HepG2 (cell line): ENCODE data around the gene HS3ST4. TPM values are rescaled to one million over a fixed set of nuclear protein-coding genes. Genes with fewer than 3 reads are reported as not detected.

ENCODE experiments used
- ATAC-seq: fragments of 200-7000 bp; cut with Tn5 transposase; 3 replicates; pipeline ENCODE4 v1.9.1; 2020; ENCODE audit warnings: mild to moderate bottlenecking, moderate library complexity
- BruUV-seq: library from RNA; stranded (reverse); fragments of 400-500 nt; replicated peaks from 2 replicates; lab custom pipeline; 2021; lab: Mats Ljungman, UMichigan
- CTCF ChIA-PET: fragments of 300-600 bp; formaldehyde crosslinking; extraction: SDS; loops from one replicate; lab custom pipeline; 2021; ENCODE audit warnings: low total read pairs, inconsistent platforms, low intra/inter-chr PET ratio; lab: Yijun Ruan, JAX
- POLR2A ChIA-PET: fragments of 350-600 bp; sonication (Branson Sonifier 250); formaldehyde crosslinking; loops from one replicate; lab custom pipeline; 2020; ENCODE audit warnings: antibody characterized with exemption, inconsistent platforms; lab: Yijun Ruan, JAX
- DNase-seq: peaks from one replicate; pipeline ENCODE4 v3.0.0-alpha.2; 2015; ENCODE audit warnings: low spot score
- FAIRE-seq: peaks from 3 replicates; lab custom pipeline; 2011; peaks lifted over from hg19 to GRCh38; lab: Jason Lieb, UNC
- H2AFZ ChIP-seq: one replicate; pipeline ENCODE4 v1.6.1; 2011; ENCODE audit warnings: low read length, inconsistent platforms
- H3K27ac ChIP-seq: fragments of 300-600 bp; 3 replicates; pipeline ENCODE4 v1.8.0; 2011; ENCODE audit warnings: mixed run types, mild to moderate bottlenecking, mixed read lengths, low read length, inconsistent platforms; ENCODE audit not compliant: insufficient read depth; ENCODE audit errors: extremely low read length
- H3K27me3 ChIP-seq, 2 experiments: fragments of 200-600 bp in 1 of 2; 2 replicates in 1 of 2; 3 replicates in 1 of 2; pipeline versions ENCODE4 v1.6.0 to v1.8.0; 2011; ENCODE audit warnings: low read length in 2 of 2, mild to moderate bottlenecking in 2 of 2, moderate library complexity in 2 of 2, inconsistent platforms in 1 of 2; ENCODE audit not compliant: insufficient read depth in 2 of 2, control insufficient read depth in 1 of 2
- H3K36me3 ChIP-seq, 2 experiments: fragments of 200-600 bp in 1 of 2; replicated peaks in 1 of 2; 2 replicates in 1 of 2; 3 replicates in 1 of 2; pipeline versions ENCODE4 v1.5.1 to v1.8.0; 2011; ENCODE audit warnings: low read length in 2 of 2, inconsistent platforms in 1 of 2; ENCODE audit not compliant: insufficient read depth in 2 of 2, control insufficient read depth in 1 of 2
- H3K4me1 ChIP-seq: 2 replicates; pipeline ENCODE4 v1.5.1; 2012; ENCODE audit warnings: low read length, inconsistent platforms; ENCODE audit not compliant: insufficient read depth
- H3K4me2 ChIP-seq: 2 replicates; pipeline ENCODE4 v1.6.0; 2011; ENCODE audit warnings: low read depth, low read length, inconsistent platforms
- H3K4me3 ChIP-seq, 3 experiments: fragments of 200-600 bp in 1 of 3; sonication (generic), shearing (Covaris generic) in 1 of 3; replicated peaks in 1 of 3; 2 replicates each; pipeline ENCODE4 v1.5.1; 2011 to 2016; ENCODE audit warnings: low read length in 3 of 3, inconsistent platforms in 2 of 3, low read depth in 2 of 3, mild to moderate bottlenecking in 2 of 3, control low read depth in 1 of 3, mixed read lengths in 1 of 3; ENCODE audit not compliant: insufficient read depth in 1 of 3
- H3K79me2 ChIP-seq: one replicate; pipeline ENCODE4 v1.6.1; 2011; ENCODE audit warnings: low read length, inconsistent platforms; ENCODE audit not compliant: insufficient read depth
- H3K9ac ChIP-seq: 2 replicates; pipeline ENCODE4 v1.6.0; 2011; ENCODE audit warnings: mild to moderate bottlenecking, low read depth, low read length, inconsistent platforms; ENCODE audit not compliant: insufficient read depth
- H3K9me3 ChIP-seq: 2 replicates; pipeline ENCODE4 v1.5.1; 2012; ENCODE audit warnings: mild to moderate bottlenecking, low read length
- H4K20me1 ChIP-seq: 2 replicates; pipeline ENCODE4 v1.6.0; 2011; ENCODE audit warnings: inconsistent platforms, mild to moderate bottlenecking, low read length, moderate library complexity; ENCODE audit not compliant: insufficient read depth
- FOXC1 ChIP-seq: sonication (generic); formaldehyde crosslinking; IDR thresholded peaks from 2 replicates; pipeline ENCODE4 v1.8.0; 2022; ENCODE audit warnings: mild to moderate bottlenecking, missing genetic modification reagents, borderline replicate concordance
- MATR3 ChIP-seq: sonication (generic); formaldehyde crosslinking; IDR thresholded peaks from 2 replicates; pipeline ENCODE4 v1.4.0; 2020; ENCODE audit warnings: missing genetic modification reagents
- PLRG1 ChIP-seq: fragments of 450-650 bp; conservative IDR thresholded peaks from 2 replicates; pipeline ENCODE4 v1.6.1; 2016
- PTBP1 ChIP-seq: fragments of 200-400 bp; formaldehyde crosslinking; IDR thresholded peaks from 2 replicates; pipeline ENCODE4 v1.6.1; 2018; ENCODE audit warnings: low read length, low read depth; ENCODE audit not compliant: poor library complexity, severe bottlenecking
- TFDP1 ChIP-seq: IDR thresholded peaks from 2 replicates; pipeline ENCODE4 v1.6.1; 2016; ENCODE audit warnings: missing compliant biosample characterization, missing genetic modification reagents, borderline replicate concordance
- THRA ChIP-seq: sonication (generic); formaldehyde crosslinking; IDR thresholded peaks from 2 replicates; pipeline ENCODE4 v1.4.0; 2020; ENCODE audit warnings: missing genetic modification reagents, borderline replicate concordance
- XBP1 ChIP-seq: sonication (generic); formaldehyde crosslinking; IDR thresholded peaks from 2 replicates; pipeline ENCODE4 v1.5.0; 2020; ENCODE audit warnings: missing genetic modification reagents
- ZNF12 ChIP-seq: sonication (generic); formaldehyde crosslinking; IDR thresholded peaks from 2 replicates; pipeline ENCODE4 v1.5.0; 2020; ENCODE audit warnings: missing genetic modification reagents
- ZNF512B ChIP-seq: sonication (generic); formaldehyde crosslinking; IDR thresholded peaks from 2 replicates; pipeline ENCODE4 v1.5.1; 2020; ENCODE audit warnings: missing genetic modification reagents, mild to moderate bottlenecking, borderline replicate concordance
- ZNF549 ChIP-seq: sonication (generic); formaldehyde crosslinking; IDR thresholded peaks from 2 replicates; pipeline ENCODE4 v1.5.0; 2020; ENCODE audit warnings: missing genetic modification reagents
- ZNF567 ChIP-seq: sonication (generic); formaldehyde crosslinking; IDR thresholded peaks from 2 replicates; pipeline ENCODE4 v1.8.1; 2023; ENCODE audit warnings: mild to moderate bottlenecking, missing genetic modification reagents, borderline replicate concordance
- ZNF704 ChIP-seq: sonication (generic); formaldehyde crosslinking; IDR thresholded peaks from 2 replicates; pipeline ENCODE4 v1.8.1; 2023; ENCODE audit warnings: mild to moderate bottlenecking, inconsistent platforms, moderate library complexity, missing genetic modification reagents, borderline replicate concordance
- ZNF878 ChIP-seq: sonication (generic); formaldehyde crosslinking; IDR thresholded peaks from 2 replicates; pipeline ENCODE4 v1.8.1; 2023; ENCODE audit warnings: mild to moderate bottlenecking, missing genetic modification reagents, moderate library complexity
- WGBS: methylation state at CpG from one replicate; pipeline ENCODE4 v1.1.6; 2017; ENCODE audit warnings: low lambda C conversion rate; 5-methylcytosine and 5-hydroxymethylcytosine counted together
- in situ Hi-C: cut with HindIII; loops from 2 replicates; pipeline ENCODE4 v1.10.0; 2017; ENCODE audit warnings: low pct_unique_long_range_greater_than_20kb; ENCODE audit not compliant: extremely low pct_ligation_motif_present
- intact Hi-C: fragments of 100-400 bp; cut with micrococcal nuclease; formaldehyde crosslinking; loops from one replicate; pipeline ENCODE4 v1.10.0; 2022; ENCODE audit not compliant: unreplicated experiment
- polyA plus RNA-seq, 8 experiments: library from polyadenylated mRNA; depleted of rRNA in 3 of 8; stranded (reverse) in 7 of 8; unstranded in 1 of 8; fragments of >200 nt; fragmentation: Illumina TruSeq in 4 of 8; extraction: Trizol in 4 of 8; gene quantifications; 2 replicates each; pipeline versions ENCODE4 v1.2.1 to v1.2.3, GENCODE V29; 2011 to 2016; ENCODE audit warnings: low read depth in 4 of 8, missing spikeins in 1 of 8, mixed read lengths in 1 of 8; ENCODE audit not compliant: insufficient read depth in 1 of 8
- total RNA-seq, 5 experiments: library from RNA; depleted of rRNA; stranded (reverse); fragments of >200 nt; fragmentation: Illumina TruSeq; extraction: Trizol; gene quantifications; 2 replicates each; pipeline ENCODE4 v1.2.3, GENCODE V29; 2016; ENCODE audit warnings: low read depth in 1 of 5

HS3ST4 gene
- total and polyA plus RNA-seq, 2 of the 13 experiments (the other 11 are each of a cell fraction or from before 2014, with no cell fraction given): not detected

GRCh38 chr16:25798065-25798464 lies 106.3 kb downstream of the HS3ST4 start:
- FAIRE-seq: no peak
- no TSS peak for BruUV-seq
- H2AFZ ChIP-seq: no peak overlapping the region
- intact Hi-C loops: no loop called here
- 0 out of 5 replicates have a peak, but pooled peaks cover 0 to 3% of the 10 kb centered on the region in 2 experiments for H3K27me3 ChIP-seq
- ATAC-seq: no peak
- H3K9ac ChIP-seq: no peak overlapping the region
- DNase-seq: no peak
- no peak for TF ChIP-seq PLRG1
- peak; percentile 88 for TF ChIP-seq ZNF12
- POLR2A ChIA-PET: no interaction called here
- no peaks in the 10 kb centered on the region for H3K9me3 ChIP-seq
- H3K4me1 ChIP-seq: no peaks in the 10 kb centered on the region
- no peaks in the 10 kb centered on the region for H4K20me1 ChIP-seq
- H3K27ac ChIP-seq: no peak overlapping the region
- no peak overlapping the region for H3K4me2 ChIP-seq
- CTCF ChIA-PET: no interaction called here
- H3K79me2 ChIP-seq: no peaks in the 10 kb centered on the region
- WGBS: 0% methylated on average over 1 of the region's 1 CpG
- no peak overlapping the region for H3K4me3 ChIP-seq
- H3K36me3 ChIP-seq: no peaks in the 10 kb centered on the region
- in situ Hi-C loops: no loop called here

- Histone ChIP-seq H3K4me3 (no peak overlapping the region), H3K27ac (no peak overlapping the region), H3K4me1 (no peaks in the 10 kb centered on the region), H3K79me2 (no peaks in the 10 kb centered on the region), H2AFZ (no peak overlapping the region), H3K9ac (no peak overlapping the region), H3K4me2 (no peak overlapping the region), H4K20me1 (no peaks in the 10 kb centered on the region), H3K27me3 (0 out of 5 replicates have a peak, but pooled peaks cover 0 to 3% of the 10 kb centered on the region in 2 experiments), H3K9me3 (no peaks in the 10 kb centered on the region), H3K36me3 (no peaks in the 10 kb centered on the region)
- no peak for FAIRE-seq
- intact Hi-C loops: no loop called here
- 88% methylated on average over 1 of the region's 1 CpG for WGBS
- DNase-seq: no peak
- POLR2A ChIA-PET: no interaction called here
- CTCF ChIA-PET: no interaction called here
- ATAC-seq: no peak
- no TSS peak for BruUV-seq
- in situ Hi-C loops: no loop called here
- no peak for TF ChIP-seq THRA (CRISPR knock-in tag)
- TF ChIP-seq XBP1 (CRISPR knock-in tag): no peak
- no peak for TF ChIP-seq TFDP1
- TF ChIP-seq ZNF549 (CRISPR knock-in tag): no peak
- TF ChIP-seq PTBP1: no peak
- TF ChIP-seq ZNF704 (CRISPR knock-in tag): no peak
- no peak for TF ChIP-seq MATR3 (CRISPR knock-in tag)
- no peak for TF ChIP-seq ZNF878
- TF ChIP-seq FOXC1 (CRISPR knock-in tag): no peak
- TF ChIP-seq ZNF567 (CRISPR knock-in tag): no peak
- no peak for TF ChIP-seq ZNF512B (CRISPR knock-in tag)
Measured at GRCh38 chr16:25799816-25800215, 108.1 kb downstream of the HS3ST4 start.
